H9 (cell line): ENCODE measurements around the gene KRT77. TPM values are rescaled to one million over a fixed set of nuclear protein-coding genes. Genes with fewer than 3 reads are reported as not detected.

ENCODE experiments used
- DNase-seq: peaks from one replicate; pipeline ENCODE4 v3.0.0-alpha.2; 2017
- H2AFZ ChIP-seq: one replicate; pipeline ENCODE4 v1.6.1; 2013; ENCODE audit warnings: mild to moderate bottlenecking, low read length, control low read depth, moderate library complexity
- H2AK5ac ChIP-seq: 2 replicates; pipeline ENCODE4 v1.6.1; 2013; ENCODE audit warnings: low read length, control low read depth, mixed read lengths; ENCODE audit not compliant: insufficient read length
- H2BK120ac ChIP-seq: one replicate; pipeline ENCODE4 v1.6.1; 2013; ENCODE audit warnings: low read depth, mild to moderate bottlenecking, low read length, control low read depth, inconsistent platforms; ENCODE audit not compliant: poor library complexity, severe bottlenecking
- H2BK12ac ChIP-seq: 2 replicates; pipeline ENCODE4 v1.6.1; 2013; ENCODE audit warnings: low read length, control low read depth, mixed read lengths, low read depth; ENCODE audit not compliant: insufficient read length
- H2BK15ac ChIP-seq: 2 replicates; pipeline ENCODE4 v1.6.1; 2013; ENCODE audit warnings: low read depth, low read length, control low read depth
- H2BK20ac ChIP-seq: one replicate; pipeline ENCODE4 v1.6.1; 2013; ENCODE audit warnings: low read depth, mild to moderate bottlenecking, low read length, control low read depth, inconsistent platforms; ENCODE audit not compliant: poor library complexity, severe bottlenecking
- H2BK5ac ChIP-seq: 2 replicates; pipeline ENCODE4 v1.6.1; 2013; ENCODE audit warnings: low read length, control low read depth, mixed read lengths; ENCODE audit not compliant: insufficient read length
- H3K14ac ChIP-seq: 2 replicates; pipeline ENCODE4 v1.6.1; 2013; ENCODE audit warnings: low read length, control low read depth; ENCODE audit not compliant: insufficient read depth
- H3K18ac ChIP-seq: 2 replicates; pipeline ENCODE4 v1.6.1; 2013; ENCODE audit warnings: low read depth, mild to moderate bottlenecking, mixed read lengths, low read length, control low read depth; ENCODE audit not compliant: insufficient read length
- H3K23ac ChIP-seq: 2 replicates; pipeline ENCODE4 v1.6.1; 2013; ENCODE audit warnings: low read length, control low read depth, mixed read lengths, low read depth; ENCODE audit not compliant: insufficient read length
- H3K23me2 ChIP-seq: 2 replicates; pipeline ENCODE4 v1.6.1; 2013; ENCODE audit warnings: low read depth, mild to moderate bottlenecking, mixed read lengths, low read length, control low read depth; ENCODE audit not compliant: insufficient read length, poor library complexity, severe bottlenecking
- H3K27ac ChIP-seq: 2 replicates; pipeline ENCODE4 v1.5.1; 2013; ENCODE audit warnings: low read length, control low read depth, mixed read lengths, low read depth; ENCODE audit not compliant: insufficient read length
- H3K27me3 ChIP-seq: 2 replicates; pipeline ENCODE4 v1.6.1; 2013; ENCODE audit warnings: low read length, control low read depth, inconsistent platforms; ENCODE audit not compliant: insufficient read depth
- H3K4ac ChIP-seq: 2 replicates; pipeline ENCODE4 v1.6.1; 2013; ENCODE audit warnings: low read depth, mild to moderate bottlenecking, control low read depth, inconsistent platforms, low read length, moderate library complexity
- H3K4me1 ChIP-seq: 2 replicates; pipeline ENCODE4 v1.6.1; 2013; ENCODE audit warnings: low read length, control low read depth, inconsistent platforms; ENCODE audit not compliant: insufficient read depth
- H3K4me2 ChIP-seq: 2 replicates; pipeline ENCODE4 v1.6.1; 2013; ENCODE audit warnings: low read length, control low read depth, mixed read lengths; ENCODE audit not compliant: insufficient read length, insufficient read depth
- H3K56ac ChIP-seq: 2 replicates; pipeline ENCODE4 v1.6.1; 2013; ENCODE audit warnings: low read depth, mild to moderate bottlenecking, mixed read lengths, low read length, control low read depth; ENCODE audit not compliant: insufficient read length
- H3K79me1 ChIP-seq: 2 replicates; pipeline ENCODE4 v1.6.1; 2013; ENCODE audit warnings: low read depth, mild to moderate bottlenecking, moderate library complexity, low read length, control low read depth, inconsistent platforms; ENCODE audit not compliant: insufficient read depth, poor library complexity, severe bottlenecking
- H3K79me2 ChIP-seq: 2 replicates; pipeline ENCODE4 v1.6.1; 2013; ENCODE audit warnings: low read length, control low read depth, inconsistent platforms; ENCODE audit not compliant: insufficient read depth
- H3K9ac ChIP-seq: 2 replicates; pipeline ENCODE4 v1.6.1; 2013; ENCODE audit warnings: low read length, control low read depth, mixed read lengths; ENCODE audit not compliant: insufficient read length; ENCODE audit errors: extremely low read depth
- H3K9me3 ChIP-seq: one replicate; pipeline ENCODE4 v1.6.1; 2013; ENCODE audit warnings: low read depth, low read length, inconsistent platforms; ENCODE audit not compliant: control insufficient read depth
- H3T11ph ChIP-seq: one replicate; pipeline ENCODE4 v1.6.1; 2013; ENCODE audit warnings: mild to moderate bottlenecking, low read length, control low read depth, inconsistent platforms
- H4K20me1 ChIP-seq: one replicate; pipeline ENCODE4 v1.6.1; 2013; ENCODE audit not compliant: control insufficient read depth, insufficient read length, insufficient read depth
- H4K5ac ChIP-seq: 2 replicates; pipeline ENCODE4 v1.6.1; 2013; ENCODE audit warnings: low read depth, mild to moderate bottlenecking, mixed read lengths, low read length, control low read depth; ENCODE audit not compliant: insufficient read length
- H4K8ac ChIP-seq: replicated peaks from 2 replicates; pipeline ENCODE4 v1.6.1; 2013; ENCODE audit warnings: low read length, control low read depth, mixed read lengths, low read depth; ENCODE audit not compliant: insufficient read length
- H4K91ac ChIP-seq: 2 replicates; pipeline ENCODE4 v1.6.1; 2013; ENCODE audit warnings: low read depth, mild to moderate bottlenecking, moderate library complexity, mixed read lengths, low read length, control low read depth; ENCODE audit not compliant: insufficient read length
- H3K27ac Mint-ChIP-seq, 3 experiments: 2 replicates in 2 of 3; 3 replicates in 1 of 3; pipeline ENCODE4 v1.8.0; 2020 to 2021; ENCODE audit warnings: mixed read lengths in 3 of 3, mild to moderate bottlenecking in 1 of 3, moderate library complexity in 1 of 3
- H3K27me3 Mint-ChIP-seq: 2 replicates; pipeline ENCODE4 v1.8.0; 2021; ENCODE audit warnings: low read depth, mild to moderate bottlenecking, moderate library complexity, mixed read lengths
- H3K36me3 Mint-ChIP-seq, 3 experiments: 2 replicates in 2 of 3; 3 replicates in 1 of 3; pipeline ENCODE4 v1.8.0; 2020 to 2021; ENCODE audit warnings: low read depth in 3 of 3, mixed read lengths in 3 of 3; ENCODE audit not compliant: insufficient read depth in 1 of 3
- H3K4me1 Mint-ChIP-seq, 2 experiments: 2 replicates each; pipeline ENCODE4 v1.8.0; 2020; ENCODE audit warnings: mixed read lengths in 2 of 2
- H3K4me3 Mint-ChIP-seq, 2 experiments: 2 replicates in 1 of 2; 3 replicates in 1 of 2; pipeline ENCODE4 v1.8.0; 2020 to 2021; ENCODE audit warnings: mild to moderate bottlenecking in 2 of 2, mixed read lengths in 2 of 2, moderate library complexity in 1 of 2
- H3K9me3 Mint-ChIP-seq, 2 experiments: 2 replicates in 1 of 2; 3 replicates in 1 of 2; pipeline ENCODE4 v1.8.0; 2020; ENCODE audit warnings: mild to moderate bottlenecking in 2 of 2, mixed read lengths in 2 of 2, moderate library complexity in 1 of 2
- WGBS: extraction: QIAGEN DNeasy Blood & Tissue Kit; methylation state at CpG from one replicate; pipeline ENCODE4 v1.1.7; 2013; ENCODE audit warnings: missing lambda C conversion rate, low lambda C conversion rate, mixed read lengths; ENCODE audit not compliant: insufficient read length; ENCODE audit errors: extremely low coverage; 5-methylcytosine and 5-hydroxymethylcytosine counted together
- total RNA-seq: library from RNA; stranded (reverse); gene quantifications from 2 replicates; pipeline ENCODE4 v1.2.1, GENCODE V29; 2021
- TF ChIP-seq, protein P1 (sequence below): fragments of 200-600 bp; sonication (generic); conservative IDR thresholded peaks from 3 replicates; pipeline ENCODE4 v1.8.0; 2021; ENCODE audit warnings: antibody characterized with exemption, mild to moderate bottlenecking

KRT77 gene
- total RNA-seq, 1 experiment from 2014 or later, result not detected

DNA sequence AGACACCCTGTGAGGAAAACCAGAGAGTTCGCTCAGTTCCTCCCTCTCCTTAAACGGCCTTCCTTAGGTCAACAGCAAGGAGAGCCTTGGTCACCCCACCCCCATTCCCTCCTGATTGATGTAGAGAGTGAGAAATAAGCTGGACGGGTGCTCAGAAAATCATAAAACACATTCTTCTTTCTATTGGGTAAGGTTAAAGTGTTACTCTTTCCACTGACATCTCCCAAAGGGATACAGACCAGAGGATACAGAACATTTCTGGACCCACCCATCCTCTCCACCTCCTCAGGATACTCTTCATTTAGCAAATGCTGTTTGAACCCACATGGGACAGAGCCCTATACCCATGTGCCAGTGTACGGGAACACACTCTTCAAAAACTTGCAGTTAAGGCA, 11.6 kb upstream of the KRT77 start:
- peaks cover 58% of the 10 kb centered on the region for H3K27me3 Mint-ChIP-seq

More for the DNA sequence above, 11.6 kb upstream of the KRT77 start:
- Mint-ChIP-seq H3K27ac (no peak overlapping the region), H3K4me1 (peaks cover 0 to 9% of the 10 kb centered on the region in 2 experiments; a peak in 2 of 4 replicates), H3K36me3 (no peaks in the 10 kb centered on the region; a peak in 1 of 7 replicates), H3K9me3 (peaks cover 0 to 3% of the 10 kb centered on the region in 2 experiments; a peak in 1 of 5 replicates), H3K4me3 (peak overlapping the region in 1 of 2 experiments; percentile 63; a peak in 3 of 5 replicates)
- Histone ChIP-seq H2AFZ (no peak overlapping the region), H2BK20ac (no peak overlapping the region), H3K27ac (no peak overlapping the region), H3K56ac (no peak overlapping the region), H4K91ac (no peak overlapping the region), H3K9me3 (no peaks in the 10 kb centered on the region), H2BK15ac (no peak overlapping the region), H2AK5ac (no peak overlapping the region), H3K4me2 (no peak overlapping the region), H3K79me1 (no peaks in the 10 kb centered on the region), H4K5ac (no peak overlapping the region), H2BK5ac (no peak overlapping the region), H4K8ac (no peak overlapping the region), H3K23me2 (peaks cover 11% of the 10 kb centered on the region), H3K14ac (no peak overlapping the region), H3K4ac (no peak overlapping the region), H3K79me2 (no peaks in the 10 kb centered on the region), H3K9ac (no peak overlapping the region), H2BK120ac (no peak overlapping the region), H3K27me3 (peaks cover 8% of the 10 kb centered on the region; the same call in 1 of the 2 replicates), H3T11ph (no peak overlapping the region), H4K20me1 (no peaks in the 10 kb centered on the region), H2BK12ac (no peak overlapping the region), H3K4me1 (no peaks in the 10 kb centered on the region), H3K23ac (no peak overlapping the region), H3K18ac (no peak overlapping the region)
- TF ChIP-seq, protein P1, sequence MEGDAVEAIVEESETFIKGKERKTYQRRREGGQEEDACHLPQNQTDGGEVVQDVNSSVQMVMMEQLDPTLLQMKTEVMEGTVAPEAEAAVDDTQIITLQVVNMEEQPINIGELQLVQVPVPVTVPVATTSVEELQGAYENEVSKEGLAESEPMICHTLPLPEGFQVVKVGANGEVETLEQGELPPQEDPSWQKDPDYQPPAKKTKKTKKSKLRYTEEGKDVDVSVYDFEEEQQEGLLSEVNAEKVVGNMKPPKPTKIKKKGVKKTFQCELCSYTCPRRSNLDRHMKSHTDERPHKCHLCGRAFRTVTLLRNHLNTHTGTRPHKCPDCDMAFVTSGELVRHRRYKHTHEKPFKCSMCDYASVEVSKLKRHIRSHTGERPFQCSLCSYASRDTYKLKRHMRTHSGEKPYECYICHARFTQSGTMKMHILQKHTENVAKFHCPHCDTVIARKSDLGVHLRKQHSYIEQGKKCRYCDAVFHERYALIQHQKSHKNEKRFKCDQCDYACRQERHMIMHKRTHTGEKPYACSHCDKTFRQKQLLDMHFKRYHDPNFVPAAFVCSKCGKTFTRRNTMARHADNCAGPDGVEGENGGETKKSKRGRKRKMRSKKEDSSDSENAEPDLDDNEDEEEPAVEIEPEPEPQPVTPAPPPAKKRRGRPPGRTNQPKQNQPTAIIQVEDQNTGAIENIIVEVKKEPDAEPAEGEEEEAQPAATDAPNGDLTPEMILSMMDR, result no peak
- WGBS, result no CpG with 5 or more reads among the region's 4 CpGs
- DNase-seq, result no peak
